Body of pancreas (tissue), 4 donors: ENCODE results near the gene PNPLA3.

ENCODE experiments used
- CTCF ChIP-seq, 7 experiments: fragments of 450-650 bp in 4 of 7; fragments of 200-600 bp in 3 of 7; sonication (generic) in 3 of 7; IDR thresholded peaks; one replicate each; pipeline ENCODE4 v1.5.1; 2016 to 2019; ENCODE audit warnings: antibody characterized with exemption in 7 of 7
- POLR2A ChIP-seq, 3 donors: fragments of 450-650 bp; IDR thresholded peaks; one replicate each; pipeline ENCODE4 v1.6.1; 2016; ENCODE audit warnings: antibody characterized with exemption in 3 of 3, mild to moderate bottlenecking in 2 of 3

GRCh38 chr22:43892183-43892894 is 31.3 kb upstream of the PNPLA3 start:
- TF ChIP-seq CTCF (IDR thresholded peaks at IDR 0.05) (no peak), POLR2A (IDR thresholded peaks at IDR 0.05) (no peak)
